Measurements from ENCODE around the gene ZNF638. TPM values are rescaled to one million over a fixed set of nuclear protein-coding genes. Genes with fewer than 3 reads are reported as not detected.

Gene ZNF638
- total and polyA plus RNA-seq, 9 of the 15 experiments (the other 6 are each of a cell fraction or from before 2014, with no cell fraction given): 53.3 to 165 (median 98.8) TPM

DNA sequence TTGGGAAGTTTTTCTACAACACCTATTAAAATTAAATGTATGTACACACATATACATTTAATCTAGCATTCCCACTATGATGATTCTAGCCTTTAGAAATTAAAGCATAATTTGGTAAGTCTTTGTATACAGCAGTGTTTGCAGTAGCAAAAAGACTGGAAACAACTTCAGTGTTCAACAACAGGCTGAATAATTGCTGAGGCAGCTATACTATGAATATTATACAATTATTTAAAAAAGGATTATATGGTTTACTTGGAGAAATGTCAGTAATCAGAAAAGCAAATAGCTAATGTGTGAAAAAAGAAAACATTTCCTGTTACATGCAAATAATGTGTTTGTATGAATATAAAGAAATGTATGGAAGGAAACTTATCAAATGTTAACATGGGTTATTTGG lies 1.4 kb upstream of the ZNF638 start:
- peaks cover 36% of the 10 kb centered on the region for H3K79me2 ChIP-seq (ENCODE audit: control insufficient read depth, insufficient read depth, low read length)
- intact Hi-C loops (cut with micrococcal nuclease): no loop called here

More for the DNA sequence above, 1.4 kb upstream of the ZNF638 start:
- FAIRE-seq (no peak), DNase-seq (ENCODE audit: extremely low read depth in 1 of 4, low spot score in 3 of 4) (no peak), ATAC-seq (no peak)
- H3K4me3 ChIP-seq: no peak overlapping the region
- H3K27ac ChIP-seq (ENCODE audit: extremely low read depth, low read depth, low read length): no peak overlapping the region
- H3K9ac ChIP-seq (ENCODE audit: insufficient read depth in 1 of 2, low read depth in 2 of 2, low read length in 2 of 2): no peak overlapping the region
- TF ChIP-seq MAFF (IDR thresholded peaks at IDR 0.05; ENCODE audit: low read length): peak; percentile 63
- no peak for TF ChIP-seq SIN3A (IDR thresholded peaks at IDR 0.05; ENCODE audit: borderline replicate concordance in 2 of 2, control insufficient read depth in 1 of 2, low read depth in 2 of 2, low read length in 2 of 2)
- TF ChIP-seq TOE1 (IDR thresholded peaks at IDR 0.05; ENCODE audit: borderline replicate concordance): no peak
- TF ChIP-seq TOE1 (CRISPR knock-in tag; IDR thresholded peaks at IDR 0.05; ENCODE audit: borderline replicate concordance, low read depth): no peak
- no peak for TF ChIP-seq ZFP36 (IDR thresholded peaks at IDR 0.05; ENCODE audit: low read depth, low read length, partially characterized antibody)
- no peak for TF ChIP-seq PHF8 (IDR thresholded peaks at IDR 0.05; ENCODE audit: borderline replicate concordance, low read length)
- TF ChIP-seq ZNF316 (IDR thresholded peaks at IDR 0.05): peak; percentile 84
- no peak for TF ChIP-seq SMARCC2 (IDR thresholded peaks at IDR 0.05; ENCODE audit: low read depth)
- TF ChIP-seq, protein P1, sequence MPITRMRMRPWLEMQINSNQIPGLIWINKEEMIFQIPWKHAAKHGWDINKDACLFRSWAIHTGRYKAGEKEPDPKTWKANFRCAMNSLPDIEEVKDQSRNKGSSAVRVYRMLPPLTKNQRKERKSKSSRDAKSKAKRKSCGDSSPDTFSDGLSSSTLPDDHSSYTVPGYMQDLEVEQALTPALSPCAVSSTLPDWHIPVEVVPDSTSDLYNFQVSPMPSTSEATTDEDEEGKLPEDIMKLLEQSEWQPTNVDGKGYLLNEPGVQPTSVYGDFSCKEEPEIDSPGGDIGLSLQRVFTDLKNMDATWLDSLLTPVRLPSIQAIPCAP (CRISPR knock-in tag; IDR thresholded peaks at IDR 0.05; ENCODE audit: borderline replicate concordance): no peak
- TF ChIP-seq GABPA (tag; conservative IDR thresholded peaks at IDR 0.05; ENCODE audit: low read depth): no peak
- no peak for TF ChIP-seq GABPB1 (CRISPR knock-in tag; IDR thresholded peaks at IDR 0.05)
- no peak for TF ChIP-seq SLC30A9 (CRISPR knock-in tag; IDR thresholded peaks at IDR 0.05)
- TF ChIP-seq PHF21A (IDR thresholded peaks at IDR 0.05; ENCODE audit: borderline replicate concordance, low read depth): no peak
- TF ChIP-seq MAFG (tag; conservative IDR thresholded peaks at IDR 0.05): peak; percentile 37
- peak; percentile 72 for TF ChIP-seq C11orf30 (IDR thresholded peaks at IDR 0.05; ENCODE audit: low read depth)
- TF ChIP-seq MEF2D (tag; conservative IDR thresholded peaks at IDR 0.05; ENCODE audit: low read depth): no peak
- TF ChIP-seq NFIC (IDR thresholded peaks at IDR 0.05): no peak
- TF ChIP-seq ZNF444 (CRISPR knock-in tag; IDR thresholded peaks at IDR 0.05): no peak
- TF ChIP-seq ZFP30 (CRISPR knock-in tag; IDR thresholded peaks at IDR 0.05; ENCODE audit: borderline replicate concordance): no peak
- TF ChIP-seq, protein P2, sequence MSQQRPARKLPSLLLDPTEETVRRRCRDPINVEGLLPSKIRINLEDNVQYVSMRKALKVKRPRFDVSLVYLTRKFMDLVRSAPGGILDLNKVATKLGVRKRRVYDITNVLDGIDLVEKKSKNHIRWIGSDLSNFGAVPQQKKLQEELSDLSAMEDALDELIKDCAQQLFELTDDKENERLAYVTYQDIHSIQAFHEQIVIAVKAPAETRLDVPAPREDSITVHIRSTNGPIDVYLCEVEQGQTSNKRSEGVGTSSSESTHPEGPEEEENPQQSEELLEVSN (IDR thresholded peaks at IDR 0.05; ENCODE audit: borderline replicate concordance in 1 of 2, extremely low read depth in 1 of 2, insufficient read depth in 1 of 2, insufficient read length in 1 of 2, low read depth in 1 of 2, low read length in 1 of 2, poor library complexity in 1 of 2, severe bottlenecking in 1 of 2): no peak
- TF ChIP-seq ZNF699 (CRISPR knock-in tag; IDR thresholded peaks at IDR 0.05; ENCODE audit: insufficient replicate concordance): no peak
- no peaks in the 10 kb centered on the region for H3K9me3 ChIP-seq (replicated peaks; ENCODE audit: control insufficient read depth, insufficient read depth, low read depth, low read length)
- CTCF ChIA-PET (ENCODE audit: low intra/inter-chr PET ratio): no interaction called here
- no peaks in the 10 kb centered on the region for H3K9me1 ChIP-seq (ENCODE audit: control insufficient read depth, insufficient read depth, low read length)
- no peaks in the 10 kb centered on the region for H3K27me3 ChIP-seq (ENCODE audit: control insufficient read depth in 2 of 2, insufficient read depth in 2 of 2, low read length in 2 of 2)
- H3K4me2 ChIP-seq (ENCODE audit: insufficient read depth, low read length): no peak overlapping the region
- H2AFZ ChIP-seq (ENCODE audit: low read depth, low read length): no peak overlapping the region
- POLR2A ChIA-PET: interaction anchor here (0.6 to 1.3 kb wide), 2 partner anchors 11 to 17 kb away, joined by 3 to 6 read pairs; no protein-coding TSS in a partner anchor
- peaks cover 4 to 6% of the 10 kb centered on the region in 2 experiments; a peak in 3 of 5 replicates for H3K4me1 ChIP-seq (replicated peaks in 1 of 2; ENCODE audit: control insufficient read depth in 2 of 2, insufficient read depth in 2 of 2, low read length in 2 of 2)
- in situ Hi-C loops (cut with MboI): no loop called here
- no TSS peak for BruUV-seq (replicated peaks)
- H3K36me3 ChIP-seq (ENCODE audit: control insufficient read depth, insufficient read depth, low read length): peaks cover 17% of the 10 kb centered on the region
- no peaks in the 10 kb centered on the region for H4K20me1 ChIP-seq (replicated peaks; ENCODE audit: control insufficient read depth, insufficient read depth, low read length)

Data from K562 (cell line).